ENCODE results near the gene AUNIP. TPM values are rescaled to one million over a fixed set of nuclear protein-coding genes. Genes with fewer than 3 reads are reported as not detected.
A peak's percentile ranks its signal among the peaks of the same experiment; 100 is the strongest.

AUNIP gene
- total RNA-seq, 1 donor from 2014 or later = 4.7 TPM

DNA sequence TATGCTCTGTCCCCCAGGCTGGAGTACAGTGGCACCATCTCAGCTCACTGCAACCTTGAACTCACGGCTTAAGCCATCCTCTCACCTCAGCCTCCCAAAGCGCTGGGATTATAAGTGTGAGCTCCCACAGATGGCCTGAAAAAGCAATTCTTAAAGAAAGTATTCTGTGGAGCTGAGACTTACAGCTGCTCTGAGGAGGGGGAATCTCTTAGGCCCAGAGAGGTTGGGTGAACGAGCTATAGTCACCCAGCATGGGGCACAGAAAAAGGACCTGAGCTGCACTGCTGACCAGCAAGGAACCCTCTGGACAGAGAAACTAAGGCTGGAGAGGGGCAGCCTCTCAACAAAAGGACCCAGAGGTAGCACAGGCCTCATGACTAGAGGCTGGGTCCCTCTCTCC, 15.0 kb upstream of the AUNIP start:
- TF ChIP-seq, protein P1, sequence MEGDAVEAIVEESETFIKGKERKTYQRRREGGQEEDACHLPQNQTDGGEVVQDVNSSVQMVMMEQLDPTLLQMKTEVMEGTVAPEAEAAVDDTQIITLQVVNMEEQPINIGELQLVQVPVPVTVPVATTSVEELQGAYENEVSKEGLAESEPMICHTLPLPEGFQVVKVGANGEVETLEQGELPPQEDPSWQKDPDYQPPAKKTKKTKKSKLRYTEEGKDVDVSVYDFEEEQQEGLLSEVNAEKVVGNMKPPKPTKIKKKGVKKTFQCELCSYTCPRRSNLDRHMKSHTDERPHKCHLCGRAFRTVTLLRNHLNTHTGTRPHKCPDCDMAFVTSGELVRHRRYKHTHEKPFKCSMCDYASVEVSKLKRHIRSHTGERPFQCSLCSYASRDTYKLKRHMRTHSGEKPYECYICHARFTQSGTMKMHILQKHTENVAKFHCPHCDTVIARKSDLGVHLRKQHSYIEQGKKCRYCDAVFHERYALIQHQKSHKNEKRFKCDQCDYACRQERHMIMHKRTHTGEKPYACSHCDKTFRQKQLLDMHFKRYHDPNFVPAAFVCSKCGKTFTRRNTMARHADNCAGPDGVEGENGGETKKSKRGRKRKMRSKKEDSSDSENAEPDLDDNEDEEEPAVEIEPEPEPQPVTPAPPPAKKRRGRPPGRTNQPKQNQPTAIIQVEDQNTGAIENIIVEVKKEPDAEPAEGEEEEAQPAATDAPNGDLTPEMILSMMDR (IDR thresholded peaks at IDR 0.05; ENCODE audit: unreplicated experiment) = no peak

DNA sequence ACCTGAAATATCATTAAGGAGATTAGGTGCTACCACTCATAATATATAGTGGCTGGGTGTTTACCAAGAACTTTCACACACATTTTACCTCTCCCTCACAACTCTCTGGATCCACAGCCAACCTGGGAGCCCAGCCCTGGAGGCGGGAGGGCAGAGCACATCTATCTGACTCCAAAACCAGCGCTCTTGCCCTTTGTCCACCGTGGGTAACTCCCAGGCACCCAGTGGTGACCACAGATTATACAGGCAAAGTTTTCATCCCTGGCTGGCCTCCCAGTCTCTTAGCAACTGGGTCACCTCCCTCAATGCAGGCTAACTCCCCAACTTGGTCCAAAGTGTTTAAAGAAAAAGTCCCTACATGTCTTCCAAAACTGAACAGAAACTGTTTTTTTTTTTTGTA, 13.9 kb upstream of the AUNIP start:
- no peaks in the 10 kb centered on the region for H3K36me3 Mint-ChIP-seq (ENCODE audit: insufficient read depth)
- no peaks in the 10 kb centered on the region for H3K27me3 Mint-ChIP-seq
- H3K4me1 Mint-ChIP-seq (ENCODE audit: low read depth) = peaks cover 16% of the 10 kb centered on the region
- TF ChIP-seq, protein P1 (IDR thresholded peaks at IDR 0.05; ENCODE audit: unreplicated experiment) = no peak
- DNase-seq (ENCODE audit: low spot score, unreplicated experiment) = no peak
- H3K4me3 Mint-ChIP-seq (ENCODE audit: low read depth) = peak overlapping the region; percentile 19
- H3K9me3 Mint-ChIP-seq (ENCODE audit: low read depth) = no peaks in the 10 kb centered on the region
- H3K27ac Mint-ChIP-seq = no peak overlapping the region

More for the DNA sequence above, 15.0 kb upstream of the AUNIP start:
- no peaks in the 10 kb centered on the region for H3K27me3 Mint-ChIP-seq
- H3K9me3 Mint-ChIP-seq (ENCODE audit: low read depth) = no peaks in the 10 kb centered on the region
- DNase-seq (ENCODE audit: low spot score, unreplicated experiment) = no peak
- H3K27ac Mint-ChIP-seq = no peak overlapping the region
- no peaks in the 10 kb centered on the region for H3K36me3 Mint-ChIP-seq (ENCODE audit: insufficient read depth)
- H3K4me3 Mint-ChIP-seq (ENCODE audit: low read depth) = no peak overlapping the region
- peaks cover 22% of the 10 kb centered on the region for H3K4me1 Mint-ChIP-seq (ENCODE audit: low read depth)

DNA sequence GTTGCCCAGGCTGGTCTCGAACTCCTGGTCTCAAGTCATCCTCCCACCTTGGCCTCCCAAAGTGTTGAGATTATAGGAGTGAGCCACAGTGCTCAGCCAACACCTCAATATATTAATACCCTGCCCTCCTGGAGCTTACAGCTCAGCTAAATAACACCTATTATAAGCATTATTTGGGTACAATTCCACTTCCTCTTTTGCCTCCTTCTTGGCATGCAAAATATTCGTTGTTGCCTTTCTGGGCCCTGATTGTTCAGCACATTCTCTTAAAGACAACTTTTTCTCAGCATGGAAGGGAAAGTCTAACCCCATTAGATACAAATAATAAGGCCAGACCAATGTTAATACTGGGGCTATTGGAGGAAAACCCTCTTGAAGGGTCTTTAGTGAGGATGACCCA, 13.5 kb upstream of the AUNIP start:
- H3K9me3 Mint-ChIP-seq (ENCODE audit: low read depth) = no peaks in the 10 kb centered on the region
- no peak overlapping the region for H3K4me3 Mint-ChIP-seq (ENCODE audit: low read depth)
- TF ChIP-seq, protein P1 (IDR thresholded peaks at IDR 0.05; ENCODE audit: unreplicated experiment) = no peak
- H3K36me3 Mint-ChIP-seq (ENCODE audit: insufficient read depth) = no peaks in the 10 kb centered on the region
- no peak overlapping the region for H3K27ac Mint-ChIP-seq
- no peaks in the 10 kb centered on the region for H3K27me3 Mint-ChIP-seq
- H3K4me1 Mint-ChIP-seq (ENCODE audit: low read depth) = peaks cover 20% of the 10 kb centered on the region
- no peak for DNase-seq (ENCODE audit: low spot score, unreplicated experiment)

DNA sequence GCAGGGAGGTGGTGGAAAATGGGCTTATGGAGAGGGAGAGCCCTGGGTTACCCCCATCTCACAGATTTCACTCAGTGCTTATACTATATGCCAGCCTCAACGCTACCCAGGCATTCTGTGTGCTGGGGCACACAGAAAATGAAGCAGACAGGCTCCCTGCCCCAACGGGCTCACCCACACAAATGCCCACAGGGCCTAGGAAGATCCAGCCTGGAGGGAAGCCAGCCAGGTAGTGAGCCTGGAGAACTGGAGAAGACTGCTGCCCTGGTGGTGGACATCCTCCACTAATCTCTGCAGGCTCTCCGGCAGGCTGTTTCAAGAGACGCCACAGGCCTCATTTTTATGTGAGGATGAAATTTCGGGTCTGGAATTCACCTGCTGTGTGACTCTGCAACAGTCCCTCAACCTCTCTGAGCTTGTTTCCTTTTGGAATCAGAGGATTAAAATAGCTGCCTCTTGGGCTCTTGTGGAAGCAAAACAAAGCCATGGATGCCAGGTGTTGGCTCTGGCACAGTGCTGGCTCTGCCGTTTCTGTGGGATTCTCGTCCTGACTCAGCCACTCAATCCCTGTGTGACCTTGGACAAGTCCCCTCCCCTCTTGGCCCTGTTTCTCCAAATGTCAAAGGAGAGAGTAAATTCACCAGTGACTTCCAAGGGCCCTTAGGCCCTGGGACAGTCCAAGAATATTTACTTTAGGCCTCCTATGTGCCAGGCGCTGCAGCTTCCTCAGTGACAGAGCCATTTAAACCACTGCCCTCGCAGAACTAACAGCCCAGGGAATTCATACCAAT, 12.6 kb upstream of the AUNIP start:
- Mint-ChIP-seq H3K4me3 (ENCODE audit: low read depth) (no peak overlapping the region), H3K36me3 (ENCODE audit: insufficient read depth) (no peaks in the 10 kb centered on the region), H3K9me3 (ENCODE audit: low read depth) (no peaks in the 10 kb centered on the region), H3K27me3 (no peaks in the 10 kb centered on the region), H3K27ac (no peak overlapping the region), H3K4me1 (ENCODE audit: low read depth) (peaks cover 26% of the 10 kb centered on the region)
- TF ChIP-seq, protein P1 (IDR thresholded peaks at IDR 0.05; ENCODE audit: unreplicated experiment) = no peak
- DNase-seq (ENCODE audit: low spot score, unreplicated experiment) = no peak

DNA sequence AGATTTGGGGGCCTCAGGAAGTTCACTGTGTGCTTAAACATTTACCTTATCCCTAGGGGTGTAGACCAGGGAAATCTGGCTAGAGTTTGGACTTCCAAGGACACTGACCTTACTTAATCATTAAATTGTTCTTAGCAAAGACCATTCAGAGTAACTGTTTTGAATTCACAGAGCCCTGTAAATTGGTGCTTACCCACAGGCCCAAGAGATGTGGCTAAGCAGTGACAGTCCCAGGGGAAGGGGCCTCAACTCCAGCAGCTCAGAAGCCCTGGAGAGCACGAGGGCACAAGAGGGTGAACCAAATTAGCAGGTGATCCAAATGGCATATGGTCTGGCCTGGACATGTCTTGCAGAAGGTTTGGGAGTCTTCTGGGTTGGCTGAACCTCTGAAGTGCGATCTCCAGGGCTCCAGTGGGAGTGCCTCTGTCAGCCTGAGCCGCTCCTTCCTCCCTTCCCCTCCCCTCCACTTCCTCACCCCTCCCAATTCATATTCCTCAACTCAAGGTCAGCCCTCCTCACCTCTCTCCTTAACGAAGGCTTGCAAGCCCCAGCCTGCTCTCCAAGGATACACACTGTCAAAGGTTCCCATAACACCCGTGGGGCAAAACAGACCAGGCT, 11.9 kb upstream of the AUNIP start:
- no peak for DNase-seq (ENCODE audit: low spot score, unreplicated experiment)
- H3K36me3 Mint-ChIP-seq (ENCODE audit: insufficient read depth) = peaks cover 2% of the 10 kb centered on the region

More for the DNA sequence above, 11.9 kb upstream of the AUNIP start:
- TF ChIP-seq, protein P1 (IDR thresholded peaks at IDR 0.05; ENCODE audit: unreplicated experiment) = no peak
- Mint-ChIP-seq H3K27ac (no peak overlapping the region), H3K9me3 (ENCODE audit: low read depth) (no peaks in the 10 kb centered on the region), H3K27me3 (no peaks in the 10 kb centered on the region), H3K4me1 (ENCODE audit: low read depth) (peaks cover 22% of the 10 kb centered on the region), H3K4me3 (ENCODE audit: low read depth) (no peak overlapping the region)
